SK-N-SH (cell line): ENCODE measurements around the gene GULP1.

Experiments used
- CTCF ChIP-seq: fragments of 200-600 bp; sonication (generic); IDR thresholded peaks from 2 replicates; pipeline ENCODE4 v1.6.1; 2017; ENCODE audit warnings: antibody characterized with exemption, mild to moderate bottlenecking, moderate library complexity
- EP300 ChIP-seq, 2 experiments: IDR thresholded peaks; 2 replicates each; pipeline versions ENCODE4 v1.4.0 to v1.6.1; 2012; ENCODE audit warnings: borderline replicate concordance in 1 of 2, low read depth in 1 of 2, low read length in 1 of 2
- EZH2phosphoT487 ChIP-seq: fragments of 200-600 bp; sonication (generic); IDR thresholded peaks from 2 replicates; pipeline ENCODE4 v1.6.1; 2017; ENCODE audit warnings: low read depth, mixed run types, mild to moderate bottlenecking, antibody characterized with exemption, moderate library complexity, borderline replicate concordance
- POLR2AphosphoS5 ChIP-seq: IDR thresholded peaks from 2 replicates; pipeline ENCODE4 v1.6.1; 2012; ENCODE audit warnings: low read depth, low read length
- YY1 ChIP-seq: IDR thresholded peaks from 2 replicates; pipeline ENCODE4 v1.4.0; 2012; ENCODE audit warnings: low read depth, mild to moderate bottlenecking

DNA sequence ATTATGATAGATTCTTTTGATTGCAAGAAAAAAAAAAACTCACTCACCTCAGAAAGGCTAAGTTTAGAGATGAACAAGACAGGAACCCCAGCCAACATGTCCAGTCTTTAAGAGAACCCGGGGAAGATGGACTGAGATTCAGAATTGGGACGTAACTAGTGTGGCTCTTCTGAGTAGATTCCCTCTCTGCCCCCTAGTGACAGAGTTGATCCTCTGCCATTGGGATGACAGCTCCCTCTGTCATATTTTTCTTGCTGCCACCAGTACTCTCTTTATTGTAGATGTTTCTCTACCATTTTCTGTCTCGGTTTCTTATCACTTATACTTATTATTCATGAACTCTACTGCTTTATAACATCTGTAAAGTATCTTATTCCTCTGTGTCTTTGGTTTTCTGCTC lies 77.7 kb downstream of the GULP1 start:
- TF ChIP-seq CTCF, result peak; percentile 61
- TF ChIP-seq YY1, result no peak
- no peak for TF ChIP-seq EZH2phosphoT487
- TF ChIP-seq POLR2AphosphoS5, result no peak
- TF ChIP-seq EP300 (IDR thresholded peaks at IDR 0.05; ENCODE audit: borderline replicate concordance in 1 of 2, low read depth in 1 of 2, low read length in 1 of 2), result no peak
